Neural progenitor cell (in vitro differentiated cells): ENCODE data around the gene CADM1. TPM values are rescaled to one million over a fixed set of nuclear protein-coding genes. Genes with fewer than 3 reads are reported as not detected.

Experiments used
- DNase-seq: peaks from one replicate; pipeline ENCODE4 v3.0.0-alpha.2; 2016; ENCODE audit warnings: low spot score
- H2AFZ ChIP-seq: fragments of 200-600 bp; sonication (generic); replicated peaks from 2 replicates; pipeline ENCODE4 v1.6.1; 2016; ENCODE audit warnings: antibody characterized with exemption
- H3F3A ChIP-seq: fragments of 200-600 bp; sonication (generic); 2 replicates; pipeline ENCODE4 v1.6.1; 2016; ENCODE audit warnings: antibody characterized with exemption, low read depth
- H3K27ac ChIP-seq: fragments of 200-600 bp; sonication (generic); 2 replicates; pipeline ENCODE4 v1.5.1; 2016; ENCODE audit warnings: mild to moderate bottlenecking
- H3K27me3 ChIP-seq: fragments of 200-600 bp; sonication (generic); 2 replicates; pipeline ENCODE4 v1.6.1; 2016; ENCODE audit warnings: mild to moderate bottlenecking, moderate library complexity
- H3K36me3 ChIP-seq: fragments of 200-600 bp; sonication (generic); 2 replicates; pipeline ENCODE4 v1.5.1; 2016
- H3K4me1 ChIP-seq: fragments of 200-600 bp; sonication (generic); 2 replicates; pipeline ENCODE4 v1.6.1; 2016; ENCODE audit warnings: mixed run types
- H3K4me2 ChIP-seq: fragments of 200-600 bp; sonication (generic); 2 replicates; pipeline ENCODE4 v1.6.1; 2016
- H3K4me3 ChIP-seq: fragments of 200-600 bp; sonication (generic); 2 replicates; pipeline ENCODE4 v1.5.1; 2016
- H3K79me2 ChIP-seq: fragments of 200-600 bp; sonication (generic); 2 replicates; pipeline ENCODE4 v1.6.1; 2016; ENCODE audit warnings: low read depth
- H3K9ac ChIP-seq: fragments of 200-600 bp; sonication (generic); 2 replicates; pipeline ENCODE4 v1.6.1; 2016
- H3K9me3 ChIP-seq: fragments of 200-600 bp; sonication (generic); 2 replicates; pipeline ENCODE4 v1.5.1; 2016; ENCODE audit warnings: low read depth
- H4K20me1 ChIP-seq: fragments of 200-600 bp; sonication (generic); 2 replicates; pipeline ENCODE4 v1.6.1; 2016; ENCODE audit warnings: low read depth
- H3K27ac Mint-ChIP-seq: 3 replicates; pipeline ENCODE4 v1.8.0; 2021; ENCODE audit warnings: mixed read lengths
- H3K27me3 Mint-ChIP-seq: 2 replicates; pipeline ENCODE4 v1.8.0; 2022; ENCODE audit warnings: low read depth, mild to moderate bottlenecking, inconsistent platforms, moderate library complexity, mixed read lengths; ENCODE audit not compliant: insufficient read depth
- H3K36me3 Mint-ChIP-seq: 3 replicates; pipeline ENCODE4 v1.8.0; 2021; ENCODE audit warnings: mixed read lengths
- H3K4me1 Mint-ChIP-seq: 3 replicates; pipeline ENCODE4 v1.8.0; 2021; ENCODE audit warnings: mixed read lengths
- H3K4me3 Mint-ChIP-seq: 3 replicates; pipeline ENCODE4 v1.8.0; 2021; ENCODE audit warnings: mild to moderate bottlenecking, moderate library complexity, mixed read lengths
- H3K9me3 Mint-ChIP-seq: 3 replicates; pipeline ENCODE4 v1.8.0; 2020; ENCODE audit warnings: mixed read lengths
- CTCF ChIP-seq: fragments of 200-600 bp; sonication (generic); IDR thresholded peaks from 2 replicates; pipeline ENCODE4 v1.5.1; 2017; ENCODE audit warnings: antibody characterized with exemption, mild to moderate bottlenecking
- EZH2 ChIP-seq: fragments of 200-600 bp; sonication (generic); IDR thresholded peaks from 2 replicates; pipeline ENCODE4 v1.6.1; 2017; ENCODE audit warnings: antibody characterized with exemption, mild to moderate bottlenecking, moderate library complexity
- EZH2phosphoT487 ChIP-seq: fragments of 200-600 bp; sonication (generic); IDR thresholded peaks from 2 replicates; pipeline ENCODE4 v1.6.1; 2017; ENCODE audit warnings: antibody characterized with exemption
- total RNA-seq: library from RNA; depleted of rRNA; stranded (reverse); fragments of >200 nt; gene quantifications from 2 replicates; pipeline ENCODE4 v1.2.3, GENCODE V29; 2015; ENCODE audit warnings: low replicate concordance

CADM1 gene
- total RNA-seq, 1 donor from 2014 or later = 123 TPM

GRCh38 chr11:115421992-115422689, 82.1 kb downstream of the CADM1 start:
- DNase-seq = no peak
- peaks cover 15% of the 10 kb centered on the region for H3K4me1 Mint-ChIP-seq
- Histone ChIP-seq H3K27me3 (no peaks in the 10 kb centered on the region), H2AFZ (no peak overlapping the region), H3K9ac (no peak overlapping the region), H3K27ac (no peak overlapping the region), H3K4me1 (peaks cover 9% of the 10 kb centered on the region), H3K36me3 (no peaks in the 10 kb centered on the region), H4K20me1 (peaks cover 55% of the 10 kb centered on the region), H3F3A (no peaks in the 10 kb centered on the region), H3K9me3 (no peaks in the 10 kb centered on the region), H3K4me2 (no peak overlapping the region), H3K4me3 (no peak overlapping the region), H3K79me2 (peaks cover 10% of the 10 kb centered on the region)
- no peak overlapping the region for H3K4me3 Mint-ChIP-seq
- no peak overlapping the region for H3K27ac Mint-ChIP-seq
- H3K36me3 Mint-ChIP-seq = no peaks in the 10 kb centered on the region
- H3K27me3 Mint-ChIP-seq = no peaks in the 10 kb centered on the region
- no peak for TF ChIP-seq EZH2phosphoT487
- no peak for TF ChIP-seq CTCF
- TF ChIP-seq EZH2 = no peak
- no peaks in the 10 kb centered on the region for H3K9me3 Mint-ChIP-seq

- H4K20me1 ChIP-seq = peaks cover 53% of the 10 kb centered on the region
- no peak overlapping the region for H3K4me3 Mint-ChIP-seq
- H3K27ac Mint-ChIP-seq = no peak overlapping the region
Observed at GRCh38 chr11:115421352-115421991, 82.7 kb downstream of the CADM1 start.

GRCh38 chr11:115420505-115420904, 83.7 kb downstream of the CADM1 start:
- Histone ChIP-seq H3K9ac (no peak overlapping the region), H3K4me2 (no peak overlapping the region), H3K4me1 (peaks cover 9% of the 10 kb centered on the region), H3K27ac (no peak overlapping the region), H4K20me1 (peaks cover 56% of the 10 kb centered on the region), H3F3A (no peaks in the 10 kb centered on the region), H3K36me3 (no peaks in the 10 kb centered on the region), H2AFZ (no peak overlapping the region), H3K79me2 (peaks cover 19% of the 10 kb centered on the region), H3K27me3 (no peaks in the 10 kb centered on the region), H3K9me3 (no peaks in the 10 kb centered on the region), H3K4me3 (no peak overlapping the region)
- TF ChIP-seq EZH2 (no peak), EZH2phosphoT487 (no peak), CTCF (no peak)
- Mint-ChIP-seq H3K4me3 (no peak overlapping the region), H3K27me3 (no peaks in the 10 kb centered on the region), H3K27ac (no peak overlapping the region), H3K4me1 (peaks cover 15% of the 10 kb centered on the region), H3K9me3 (no peaks in the 10 kb centered on the region), H3K36me3 (no peaks in the 10 kb centered on the region)
- no peak for DNase-seq

More at GRCh38 chr11:115421352-115421991, 82.7 kb downstream of the CADM1 start:
- no peaks in the 10 kb centered on the region for H3K36me3 ChIP-seq
- H3K9ac ChIP-seq = no peak overlapping the region
- Mint-ChIP-seq H3K36me3 (no peaks in the 10 kb centered on the region), H3K4me1 (peaks cover 15% of the 10 kb centered on the region), H3K27me3 (no peaks in the 10 kb centered on the region), H3K9me3 (no peaks in the 10 kb centered on the region)
- H3K27ac ChIP-seq = no peak overlapping the region
- H3K9me3 ChIP-seq = no peaks in the 10 kb centered on the region
- no peaks in the 10 kb centered on the region for H3F3A ChIP-seq
- no peak overlapping the region for H3K4me3 ChIP-seq
- peaks cover 11% of the 10 kb centered on the region for H3K79me2 ChIP-seq
- peaks cover 9% of the 10 kb centered on the region for H3K4me1 ChIP-seq
- H3K4me2 ChIP-seq = no peak overlapping the region
- no peak for DNase-seq
- TF ChIP-seq CTCF (no peak), EZH2phosphoT487 (no peak)
- H3K27me3 ChIP-seq = no peaks in the 10 kb centered on the region
- no peak overlapping the region for H2AFZ ChIP-seq
